Endothelial cell of umbilical vein (primary cell): ENCODE data around the gene MAGOHB. TPM values are rescaled to one million over a fixed set of nuclear protein-coding genes. Genes with fewer than 3 reads are reported as not detected.
A peak's percentile ranks its signal among the peaks of the same experiment; 100 is the strongest.

Experiments
- BruUV-seq: library from RNA; stranded (reverse); fragments of 400-500 nt; replicated peaks from 2 replicates; lab custom pipeline; 2021; lab: Mats Ljungman, UMichigan
- CTCF ChIA-PET: fragments of 300-600, 350-600 bp; sonication (Branson Sonifier 250); formaldehyde crosslinking; loops from one replicate; lab custom pipeline; 2021; ENCODE audit warnings: antibody characterized with exemption, inconsistent platforms; lab: Charles Lee
- POLR2A ChIA-PET: fragments of 300-600, 350-600 bp; sonication (Branson Sonifier 250); formaldehyde crosslinking; loops from one replicate; lab custom pipeline; 2021; ENCODE audit warnings: antibody characterized with exemption, inconsistent platforms; lab: Charles Lee
- DNase-seq: peaks from one replicate; pipeline ENCODE4 v3.0.0-alpha.2; 2011; ENCODE audit warnings: low read depth, low spot score
- FAIRE-seq: peaks from 2 replicates; lab custom pipeline; 2011; peaks lifted over from hg19 to GRCh38; lab: Jason Lieb, UNC
- H2AFZ ChIP-seq: 2 replicates; pipeline ENCODE4 v1.6.0; 2012; ENCODE audit warnings: low read depth, low read length, control low read depth, inconsistent platforms
- H3K27ac ChIP-seq: 2 replicates; pipeline ENCODE4 v1.5.1; 2011; ENCODE audit warnings: low read depth, mild to moderate bottlenecking, control low read depth, low read length, moderate library complexity; ENCODE audit not compliant: insufficient read depth
- H3K27me3 ChIP-seq, 2 experiments: 2 replicates each; pipeline versions ENCODE4 v1.6.0 to v1.6.1; 2011; ENCODE audit warnings: low read length in 2 of 2, mixed read lengths in 1 of 2; ENCODE audit not compliant: control insufficient read depth in 2 of 2, insufficient read depth in 2 of 2
- H3K36me3 ChIP-seq, 2 experiments: 2 replicates in 1 of 2; 3 replicates in 1 of 2; pipeline ENCODE4 v1.5.1; 2011; ENCODE audit warnings: low read length in 2 of 2, mild to moderate bottlenecking in 1 of 2, moderate library complexity in 1 of 2; ENCODE audit not compliant: control insufficient read depth in 2 of 2, insufficient read depth in 2 of 2; ENCODE audit errors: extremely low read depth in 1 of 2
- H3K4me1 ChIP-seq: 3 replicates; pipeline ENCODE4 v1.5.1; 2011; ENCODE audit warnings: mild to moderate bottlenecking, low read length; ENCODE audit not compliant: control insufficient read depth, insufficient read depth; ENCODE audit errors: extremely low read depth
- H3K4me2 ChIP-seq: 2 replicates; pipeline ENCODE4 v1.6.1; 2011; ENCODE audit warnings: low read length, control low read depth, mixed read lengths; ENCODE audit not compliant: insufficient read depth
- H3K4me3 ChIP-seq, 3 experiments: fragments of 200-600 bp in 1 of 3; sonication (generic), shearing (Covaris generic) in 1 of 3; replicated peaks in 1 of 3; 2 replicates each; pipeline ENCODE4 v1.5.1; 2011 to 2016; ENCODE audit warnings: control low read depth in 3 of 3, low read length in 3 of 3, mild to moderate bottlenecking in 2 of 3, inconsistent platforms in 1 of 3, low read depth in 1 of 3, moderate library complexity in 1 of 3; ENCODE audit not compliant: insufficient read depth in 1 of 3
- H3K79me2 ChIP-seq: 2 replicates; pipeline ENCODE4 v1.6.0; 2012; ENCODE audit warnings: low read length, inconsistent platforms; ENCODE audit not compliant: control insufficient read depth, insufficient read depth
- H3K9ac ChIP-seq: replicated peaks from 2 replicates; pipeline ENCODE3; 2011; ENCODE audit warnings: low read length, control low read depth; ENCODE audit not compliant: insufficient read depth; ENCODE audit errors: extremely low read depth
- H3K9me1 ChIP-seq: replicated peaks from 3 replicates; pipeline ENCODE4 v1.6.0; 2011; ENCODE audit warnings: mild to moderate bottlenecking, low read length; ENCODE audit not compliant: control insufficient read depth, insufficient read depth; ENCODE audit errors: extremely low read depth
- H3K9me3 ChIP-seq: replicated peaks from 2 replicates; pipeline ENCODE4 v1.5.1; 2012; ENCODE audit warnings: low read length, inconsistent platforms; ENCODE audit not compliant: control insufficient read depth, insufficient read depth
- H4K20me1 ChIP-seq: replicated peaks from 2 replicates; pipeline ENCODE3; 2011; ENCODE audit warnings: mild to moderate bottlenecking, low read length; ENCODE audit not compliant: control insufficient read depth, insufficient read depth; ENCODE audit errors: extremely low read depth
- CTCF ChIP-seq, 2 donors: IDR thresholded peaks; 1 replicate in 1 of 2; 2 replicates in 1 of 2; pipeline ENCODE4 v1.5.1; 2011; ENCODE audit warnings: low read length in 2 of 2, mild to moderate bottlenecking in 2 of 2, moderate library complexity in 2 of 2, control low read depth in 1 of 2, inconsistent platforms in 1 of 2, low read depth in 1 of 2; ENCODE audit not compliant: insufficient read depth in 1 of 2; ENCODE audit errors: extremely low read depth in 1 of 2
- EZH2 ChIP-seq: IDR thresholded peaks from 2 replicates; pipeline ENCODE4 v1.6.1; 2012; ENCODE audit warnings: borderline replicate concordance, low read depth, mild to moderate bottlenecking, moderate library complexity, low read length, inconsistent platforms; ENCODE audit not compliant: severe bottlenecking
- FOS ChIP-seq: IDR thresholded peaks from 2 replicates; pipeline ENCODE4 v1.6.1; 2011; ENCODE audit warnings: mild to moderate bottlenecking, low read length, moderate library complexity, borderline replicate concordance; ENCODE audit not compliant: insufficient read depth
- GATA2 ChIP-seq: IDR thresholded peaks from 2 replicates; pipeline ENCODE4 v1.7.0; 2011; ENCODE audit warnings: low read depth, mild to moderate bottlenecking, moderate library complexity, mixed read lengths, low read length; ENCODE audit not compliant: insufficient read length, insufficient read depth
- JUN ChIP-seq: IDR thresholded peaks from 2 replicates; pipeline ENCODE4 v1.6.1; 2011; ENCODE audit warnings: borderline replicate concordance, low read depth; ENCODE audit not compliant: insufficient read length, insufficient read depth
- MYC ChIP-seq: IDR thresholded peaks from one replicate; pipeline ENCODE4 v1.6.1; 2011; ENCODE audit warnings: mild to moderate bottlenecking, low read depth, low read length
- dilution Hi-C: fragments of 300-500 bp; cut with MboI; formaldehyde crosslinking; loops from one replicate; pipeline ENCODE4 v1.15.0; 2019; ENCODE audit warnings: low sequenced_read_pairs; ENCODE audit not compliant: extremely low pct_ligation_motif_present
- intact Hi-C: fragments of 100-400 bp; cut with micrococcal nuclease; formaldehyde crosslinking; loops from one replicate; pipeline ENCODE4 v1.10.0; 2022
- polyA plus RNA-seq, 4 experiments: library from polyadenylated mRNA; depleted of rRNA in 3 of 4; stranded (reverse) in 3 of 4; unstranded in 1 of 4; fragments of >200 nt; gene quantifications; 2 replicates each; pipeline versions ENCODE4 v1.2.1 to v1.2.3, GENCODE V29; 2011 to 2012; ENCODE audit warnings: missing spikeins in 1 of 4
- total RNA-seq: library from RNA; stranded (reverse); gene quantifications from 2 replicates; pipeline ENCODE4 v1.2.3, GENCODE V29; 2021

Gene MAGOHB
- total and polyA plus RNA-seq, 2 donors (not counting 3 experiments of a cell fraction or from before 2014, with no cell fraction given), result 8.9 to 48.3 TPM

GRCh38 chr12:10562306-10562933 is 51.0 kb downstream of the MAGOHB start:
- Histone ChIP-seq H3K9me1 (no peaks in the 10 kb centered on the region), H3K36me3 (no peaks in the 10 kb centered on the region), H3K79me2 (no peaks in the 10 kb centered on the region), H2AFZ (no peak overlapping the region), H3K4me1 (no peaks in the 10 kb centered on the region), H3K27me3 (no peaks in the 10 kb centered on the region), H3K9me3 (no peaks in the 10 kb centered on the region), H3K4me2 (no peak overlapping the region), H3K4me3 (no peak overlapping the region), H3K27ac (no peak overlapping the region), H4K20me1 (no peaks in the 10 kb centered on the region), H3K9ac (no peak overlapping the region)
- intact Hi-C loops, result loop anchor here (1.0 to 10.0 kb wide), 7 partner anchors 112 to 808 kb away; partner anchors contain the start of genes CLEC9A and STYK1
- ChIA-PET POLR2A (no interaction called here), CTCF (interaction anchor here (0.6 to 2.6 kb wide), 32 partner anchors 9 to 812 kb away, joined by 3 to 54 read pairs (median 4); no protein-coding TSS in a partner anchor)
- no peak for TF ChIP-seq MYC
- TF ChIP-seq JUN, result no peak
- TF ChIP-seq FOS, result no peak
- no peak for TF ChIP-seq EZH2
- TF ChIP-seq CTCF (IDR thresholded peaks at IDR 0.05; ENCODE audit: extremely low read depth in 1 of 2, insufficient read depth in 1 of 2, low read depth in 1 of 2, low read length in 2 of 2), result peak; percentile 34 to 41
- no peak for TF ChIP-seq GATA2
- no TSS peak for BruUV-seq
- FAIRE-seq (peak; percentile 80), DNase-seq (peak; percentile 72)
- dilution Hi-C loops, result no loop called here
